ENCODE results near the gene MEF2A. TPM values are rescaled to one million over a fixed set of nuclear protein-coding genes. Genes with fewer than 3 reads are reported as not detected.

Gene MEF2A
- total and polyA plus RNA-seq, 9 of the 15 experiments (the other 6 are each of a cell fraction or from before 2014, with no cell fraction given), result 1.6 to 18.7 (median 8.7) TPM

- no TSS peak for BruUV-seq (replicated peaks)
- Histone ChIP-seq H3K4me2 (ENCODE audit: insufficient read depth, low read length) (no peak overlapping the region), H4K20me1 (replicated peaks; ENCODE audit: control insufficient read depth, insufficient read depth, low read length) (no peaks in the 10 kb centered on the region), H3K9ac (ENCODE audit: insufficient read depth in 1 of 2, low read depth in 2 of 2, low read length in 2 of 2) (no peak overlapping the region), H3K36me3 (ENCODE audit: control insufficient read depth, insufficient read depth, low read length) (no peaks in the 10 kb centered on the region), H3K9me3 (replicated peaks; ENCODE audit: control insufficient read depth, insufficient read depth, low read depth, low read length) (no peaks in the 10 kb centered on the region), H3K9me1 (ENCODE audit: control insufficient read depth, insufficient read depth, low read length) (no peaks in the 10 kb centered on the region), H3K4me1 (replicated peaks in 1 of 2; ENCODE audit: control insufficient read depth in 2 of 2, insufficient read depth in 2 of 2, low read length in 2 of 2) (no peaks in the 10 kb centered on the region), H2AFZ (ENCODE audit: low read depth, low read length) (no peak overlapping the region), H3K79me2 (ENCODE audit: control insufficient read depth, insufficient read depth, low read length) (no peaks in the 10 kb centered on the region), H3K27me3 (ENCODE audit: control insufficient read depth in 2 of 2, insufficient read depth in 2 of 2, low read length in 2 of 2) (peaks cover 0 to 8% of the 10 kb centered on the region in 2 experiments; a peak in 3 of 5 replicates), H3K4me3 (no peak overlapping the region), H3K27ac (ENCODE audit: extremely low read depth, low read depth, low read length) (no peak overlapping the region)
- ChIA-PET POLR2A (interaction anchor here (1.1 kb wide), 1 partner anchor 11 kb away, joined by 3 read pairs; no protein-coding TSS in a partner anchor), CTCF (ENCODE audit: low intra/inter-chr PET ratio) (no interaction called here)
- no peak for TF ChIP-seq KLF10 (CRISPR knock-in tag; IDR thresholded peaks at IDR 0.05)
- TF ChIP-seq U2AF1 (optimal IDR thresholded peaks at IDR 0.05; ENCODE audit: low read depth, low read length), result no peak
- no peak for TF ChIP-seq ZNF324 (CRISPR knock-in tag; IDR thresholded peaks at IDR 0.05)
- no peak for TF ChIP-seq BRF2 (IDR thresholded peaks at IDR 0.05; ENCODE audit: borderline replicate concordance, insufficient read depth, insufficient read length)
- TF ChIP-seq CTCFL (IDR thresholded peaks at IDR 0.05; ENCODE audit: borderline replicate concordance, insufficient read depth, low read depth, low read length, poor library complexity, severe bottlenecking), result no peak
- TF ChIP-seq ZNF764 (CRISPR knock-in tag; IDR thresholded peaks at IDR 0.05; ENCODE audit: low read depth), result no peak
- no peak for TF ChIP-seq ZNF644 (tag; IDR thresholded peaks at IDR 0.05; ENCODE audit: low read depth)
- TF ChIP-seq PYGO2 (tag; IDR thresholded peaks at IDR 0.05), result no peak
- no peak for TF ChIP-seq ATF1 (CRISPR knock-in tag; IDR thresholded peaks at IDR 0.05)
- TF ChIP-seq ATF1 (tag; IDR thresholded peaks at IDR 0.05), result no peak
- TF ChIP-seq MEF2D (tag; conservative IDR thresholded peaks at IDR 0.05; ENCODE audit: low read depth), result no peak
- no peak for TF ChIP-seq ZNF639 (CRISPR knock-in tag; conservative IDR thresholded peaks at IDR 0.05 in 1 of 2, IDR thresholded peaks at IDR 0.05 in 1 of 2)
- TF ChIP-seq TCFL5 (CRISPR knock-in tag; conservative IDR thresholded peaks at IDR 0.05), result no peak
- TF ChIP-seq ZNF57 (CRISPR knock-in tag; IDR thresholded peaks at IDR 0.05), result no peak
- no peak for TF ChIP-seq PCBP2 (IDR thresholded peaks at IDR 0.05; ENCODE audit: low read depth, low read length, poor library complexity, severe bottlenecking)
- TF ChIP-seq SMARCB1 (IDR thresholded peaks at IDR 0.05; ENCODE audit: insufficient read length, low read depth), result no peak
- ATAC-seq, result no peak
- no peak for DNase-seq (ENCODE audit: extremely low read depth in 1 of 4, low spot score in 3 of 4)
- FAIRE-seq, result no peak
- in situ Hi-C loops (cut with MboI), result no loop called here
- intact Hi-C loops (cut with micrococcal nuclease), result no loop called here
- WGBS (ENCODE audit: insufficient coverage, low coverage, missing lambda C conversion rate), result 2% methylated on average over 4 of the region's 4 CpGs
Measured at GRCh38 chr15:99518191-99518590, 47.6 kb upstream of the MEF2A start.

Data from K562 (cell line).